Lower lobe of right lung (tissue), 2 donors: ENCODE measurements around the gene U2AF1. TPM values are rescaled to one million over a fixed set of nuclear protein-coding genes. Genes with fewer than 3 reads are reported as not detected.
"Not testable (repeated sequence)": the region's sequence is repeated elsewhere in the genome, so short reads cannot be mapped to it uniquely, and the experiment has no call there.

Experiments
- ATAC-seq, 2 donors: fragments of 200-7000 bp; cut with Tn5 transposase; one replicate each; pipeline ENCODE4 v1.9.1; 2020 to 2022; ENCODE audit warnings: mild to moderate bottlenecking in 2 of 2, moderate library complexity in 2 of 2
- DNase-seq: peaks from one replicate; pipeline ENCODE4 v3.0.0-alpha.2; 2020
- H3K27ac ChIP-seq: fragments of 200-600 bp; one replicate; pipeline ENCODE4 v1.8.0; 2022
- H3K27me3 ChIP-seq: fragments of 200-600 bp; one replicate; pipeline ENCODE4 v1.8.0; 2022; ENCODE audit warnings: low read depth
- H3K36me3 ChIP-seq: fragments of 200-600 bp; one replicate; pipeline ENCODE4 v1.8.0; 2022; ENCODE audit warnings: mild to moderate bottlenecking
- H3K4me1 ChIP-seq: fragments of 200-600 bp; one replicate; pipeline ENCODE4 v1.8.0; 2022
- H3K4me3 ChIP-seq: fragments of 200-600 bp; one replicate; pipeline ENCODE4 v1.8.0; 2022; ENCODE audit warnings: mild to moderate bottlenecking
- H3K9me3 ChIP-seq: fragments of 200-600 bp; one replicate; pipeline ENCODE4 v1.8.0; 2022
- intact Hi-C: fragments of 100-400 bp; cut with DNase I; formaldehyde crosslinking; loops from one replicate; pipeline ENCODE4 v1.11.0; 2022
- total RNA-seq: library from RNA; stranded (reverse); fragmentation: NEBNext Ultra II Directional; extraction: Animal tissue kit (Norgen Biotek cat#: 25700); gene quantifications from one replicate; pipeline ENCODE4 v1.2.1, GENCODE V29; 2021
- donor health status: DM: no; HTN: yes; CAD: no; lungs with severe emphysema.

The U2AF1 gene
- total RNA-seq, 1 donor from 2014 or later = 43.0 TPM

- H3K4me1 ChIP-seq, intact Hi-C loops: not testable (repeated sequence)
Measured at GRCh38 chr21:43069682-43070081, 37.7 kb downstream of the U2AF1 start.

GRCh38 chr21:43068065-43068464, 39.3 kb downstream of the U2AF1 start:
- H3K27me3 ChIP-seq, H3K4me3 ChIP-seq, intact Hi-C loops, H3K36me3 ChIP-seq, H3K27ac ChIP-seq, H3K4me1 ChIP-seq, DNase-seq, ATAC-seq, H3K9me3 ChIP-seq: not testable (repeated sequence)

More at GRCh38 chr21:43069682-43070081, 37.7 kb downstream of the U2AF1 start:
- H3K27ac ChIP-seq, H3K4me3 ChIP-seq, ATAC-seq, H3K27me3 ChIP-seq, H3K9me3 ChIP-seq, DNase-seq, H3K36me3 ChIP-seq: not testable (repeated sequence)

- H3K4me1 ChIP-seq, H3K4me3 ChIP-seq, H3K9me3 ChIP-seq, DNase-seq, intact Hi-C loops, H3K27ac ChIP-seq, H3K27me3 ChIP-seq, ATAC-seq, H3K36me3 ChIP-seq: not testable (repeated sequence)
Measured at GRCh38 chr21:43066690-43067089, 40.7 kb downstream of the U2AF1 start.

- intact Hi-C loops = not testable (repeated sequence)
- DNase-seq = peak; percentile 18
Measured at GRCh38 chr21:43065991-43066390, 41.4 kb downstream of the U2AF1 start.

GRCh38 chr21:43064265-43064917, 43.0 kb downstream of the U2AF1 start:
- H3K27ac ChIP-seq, H3K27me3 ChIP-seq, H3K36me3 ChIP-seq, DNase-seq, ATAC-seq, H3K4me1 ChIP-seq, H3K9me3 ChIP-seq, intact Hi-C loops, H3K4me3 ChIP-seq: not testable (repeated sequence)

More at GRCh38 chr21:43065991-43066390, 41.4 kb downstream of the U2AF1 start:
- not testable (repeated sequence) for H3K9me3 ChIP-seq, H3K27me3 ChIP-seq, H3K4me1 ChIP-seq, H3K4me3 ChIP-seq, H3K27ac ChIP-seq, H3K36me3 ChIP-seq, ATAC-seq

- intact Hi-C loops, ATAC-seq: not testable (repeated sequence)
Measured at GRCh38 chr21:43062955-43063664, 44.3 kb downstream of the U2AF1 start.

GRCh38 chr21:43053112-43053511, 54.3 kb downstream of the U2AF1 start:
- H3K4me3 ChIP-seq, H3K4me1 ChIP-seq, DNase-seq, H3K27me3 ChIP-seq, ATAC-seq, H3K36me3 ChIP-seq, H3K27ac ChIP-seq, H3K9me3 ChIP-seq, intact Hi-C loops: not testable (repeated sequence)

More at GRCh38 chr21:43062955-43063664, 44.3 kb downstream of the U2AF1 start:
- not testable (repeated sequence) for H3K9me3 ChIP-seq, H3K4me1 ChIP-seq, H3K27ac ChIP-seq, DNase-seq, H3K36me3 ChIP-seq, H3K4me3 ChIP-seq, H3K27me3 ChIP-seq

- intact Hi-C loops, H3K9me3 ChIP-seq, H3K4me1 ChIP-seq, H3K4me3 ChIP-seq, DNase-seq, H3K27me3 ChIP-seq, H3K36me3 ChIP-seq: not testable (repeated sequence)
- ATAC-seq = peak; percentile 9 to 11
- H3K27ac ChIP-seq = peak overlapping the region; percentile 49
Measured at GRCh38 chr21:43045876-43046821, 61.2 kb downstream of the U2AF1 start.

- peak overlapping the region; percentile 58 for H3K27ac ChIP-seq
- H3K4me3 ChIP-seq, H3K36me3 ChIP-seq, H3K27me3 ChIP-seq, DNase-seq, H3K9me3 ChIP-seq, intact Hi-C loops, H3K4me1 ChIP-seq: not testable (repeated sequence)
- ATAC-seq = peak; percentile 92 to 93
Measured at GRCh38 chr21:43045165-43045875, 62.0 kb downstream of the U2AF1 start.

- intact Hi-C loops, DNase-seq, H3K9me3 ChIP-seq, H3K4me3 ChIP-seq, H3K4me1 ChIP-seq, H3K27ac ChIP-seq, H3K27me3 ChIP-seq, H3K36me3 ChIP-seq, ATAC-seq: not testable (repeated sequence)
Measured at GRCh38 chr21:43044547-43044946, 62.8 kb downstream of the U2AF1 start.

- not testable (repeated sequence) for H3K27me3 ChIP-seq
Measured at GRCh38 chr21:43043291-43043690, 64.1 kb downstream of the U2AF1 start.

More at GRCh38 chr21:43043291-43043690, 64.1 kb downstream of the U2AF1 start:
- DNase-seq, intact Hi-C loops, H3K9me3 ChIP-seq, H3K27ac ChIP-seq, H3K4me1 ChIP-seq, ATAC-seq, H3K4me3 ChIP-seq, H3K36me3 ChIP-seq: not testable (repeated sequence)
